Osteoblast (primary cell): ENCODE measurements around the gene HLA-DRB5. TPM values are rescaled to one million over a fixed set of nuclear protein-coding genes. Genes with fewer than 3 reads are reported as not detected.

Experiments used
- DNase-seq: peaks from one replicate; pipeline ENCODE4 v3.0.0; 2011; ENCODE audit warnings: low spot score, mixed read lengths; ENCODE audit not compliant: insufficient read length; ENCODE audit errors: missing footprints
- H2AFZ ChIP-seq: 2 replicates; pipeline ENCODE4 v1.6.0; 2011; ENCODE audit warnings: mild to moderate bottlenecking, low read length
- H3K27ac ChIP-seq: 2 replicates; pipeline ENCODE4 v1.5.1; 2011; ENCODE audit warnings: mild to moderate bottlenecking, low read depth, low read length, moderate library complexity
- H3K27me3 ChIP-seq: 2 replicates; pipeline ENCODE4 v1.6.0; 2012; ENCODE audit warnings: mild to moderate bottlenecking, control low read depth, inconsistent platforms, low read length, moderate library complexity; ENCODE audit not compliant: insufficient read depth
- H3K36me3 ChIP-seq: 2 replicates; pipeline ENCODE4 v1.5.1; 2011; ENCODE audit warnings: mild to moderate bottlenecking, low read length, control low read depth, moderate library complexity; ENCODE audit not compliant: insufficient read depth
- H3K4me1 ChIP-seq: 2 replicates; pipeline ENCODE4 v1.5.1; 2011; ENCODE audit warnings: mild to moderate bottlenecking, low read length, control low read depth, moderate library complexity; ENCODE audit not compliant: insufficient read depth
- H3K4me2 ChIP-seq: 2 replicates; pipeline ENCODE4 v1.6.0; 2011; ENCODE audit warnings: mild to moderate bottlenecking, low read length; ENCODE audit not compliant: insufficient read depth
- H3K4me3 ChIP-seq: fragments of 200-600 bp; sonication (generic); 3 replicates; pipeline ENCODE4 v1.5.1; 2012; ENCODE audit warnings: mild to moderate bottlenecking, low read length, inconsistent platforms; ENCODE audit not compliant: insufficient read depth
- H3K79me2 ChIP-seq: 2 replicates; pipeline ENCODE4 v1.6.0; 2012; ENCODE audit warnings: mild to moderate bottlenecking, low read length, control low read depth, inconsistent platforms; ENCODE audit not compliant: insufficient read depth
- H3K9me3 ChIP-seq: 2 replicates; pipeline ENCODE4 v1.5.1; 2011; ENCODE audit warnings: low read depth, low read length, control low read depth
- H4K20me1 ChIP-seq: 2 replicates; pipeline ENCODE4 v1.6.0; 2012; ENCODE audit warnings: mild to moderate bottlenecking, low read length, control low read depth; ENCODE audit not compliant: insufficient read depth
- total RNA-seq: library from RNA; depleted of rRNA; stranded (reverse); fragments of >200 nt; gene quantifications from 2 replicates; pipeline ENCODE4 v1.2.3, GENCODE V29; 2012
- TF ChIP-seq, protein P1 (sequence below): IDR thresholded peaks from 2 replicates; pipeline ENCODE4 v1.5.1; 2011; ENCODE audit warnings: mild to moderate bottlenecking, low read depth, low read length, moderate library complexity; ENCODE audit errors: extremely low read depth

The HLA-DRB5 gene
- total RNA-seq, 1 donor, result not detected

DNA sequence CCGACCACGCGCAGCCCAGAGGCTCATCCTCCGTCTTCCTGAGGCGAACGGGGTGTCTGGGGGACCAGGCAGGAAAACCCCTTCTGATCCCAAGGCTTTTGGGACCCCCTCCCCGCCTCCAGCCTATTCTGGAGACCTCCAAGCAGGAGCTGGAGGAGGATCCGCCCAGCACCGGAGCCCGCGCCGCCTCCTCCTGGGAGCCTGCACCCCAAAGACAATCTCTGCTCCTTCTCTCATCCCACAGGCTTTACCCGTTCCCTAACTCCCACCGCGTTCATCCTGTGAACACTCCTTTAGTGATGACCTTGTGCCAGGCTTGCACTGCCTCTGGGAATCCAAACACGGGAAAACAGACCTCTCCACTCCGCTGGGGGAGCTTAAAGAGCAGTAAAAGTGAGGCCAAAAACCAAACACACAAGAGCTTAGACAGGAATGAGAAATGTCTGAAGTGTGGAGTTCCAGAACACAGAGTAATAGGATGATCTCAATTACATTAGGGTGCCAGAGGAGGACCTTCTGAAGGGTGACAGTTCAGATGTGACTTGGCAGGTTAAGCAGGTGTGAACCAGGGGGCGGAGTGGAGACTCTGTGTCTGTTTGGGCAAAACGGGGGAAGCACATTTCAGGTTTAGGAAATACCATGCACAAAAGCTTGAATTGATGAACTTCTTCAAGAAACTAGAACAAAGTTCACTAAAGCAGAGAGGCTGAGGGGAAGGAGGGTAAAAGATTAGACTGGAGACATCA lies 7.6 kb downstream of the HLA-DRB5 start:
- Histone ChIP-seq H3K4me3 (no peak overlapping the region), H2AFZ (no peak overlapping the region), H3K27ac (no peak overlapping the region), H3K4me2 (no peak overlapping the region), H3K4me1 (no peaks in the 10 kb centered on the region), H3K9me3 (no peaks in the 10 kb centered on the region), H3K27me3 (peaks cover 8% of the 10 kb centered on the region), H3K36me3 (no peaks in the 10 kb centered on the region), H4K20me1 (no peaks in the 10 kb centered on the region), H3K79me2 (no peaks in the 10 kb centered on the region)
- TF ChIP-seq, protein P1, sequence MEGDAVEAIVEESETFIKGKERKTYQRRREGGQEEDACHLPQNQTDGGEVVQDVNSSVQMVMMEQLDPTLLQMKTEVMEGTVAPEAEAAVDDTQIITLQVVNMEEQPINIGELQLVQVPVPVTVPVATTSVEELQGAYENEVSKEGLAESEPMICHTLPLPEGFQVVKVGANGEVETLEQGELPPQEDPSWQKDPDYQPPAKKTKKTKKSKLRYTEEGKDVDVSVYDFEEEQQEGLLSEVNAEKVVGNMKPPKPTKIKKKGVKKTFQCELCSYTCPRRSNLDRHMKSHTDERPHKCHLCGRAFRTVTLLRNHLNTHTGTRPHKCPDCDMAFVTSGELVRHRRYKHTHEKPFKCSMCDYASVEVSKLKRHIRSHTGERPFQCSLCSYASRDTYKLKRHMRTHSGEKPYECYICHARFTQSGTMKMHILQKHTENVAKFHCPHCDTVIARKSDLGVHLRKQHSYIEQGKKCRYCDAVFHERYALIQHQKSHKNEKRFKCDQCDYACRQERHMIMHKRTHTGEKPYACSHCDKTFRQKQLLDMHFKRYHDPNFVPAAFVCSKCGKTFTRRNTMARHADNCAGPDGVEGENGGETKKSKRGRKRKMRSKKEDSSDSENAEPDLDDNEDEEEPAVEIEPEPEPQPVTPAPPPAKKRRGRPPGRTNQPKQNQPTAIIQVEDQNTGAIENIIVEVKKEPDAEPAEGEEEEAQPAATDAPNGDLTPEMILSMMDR, result no peak
- DNase-seq, result no peak

DNA sequence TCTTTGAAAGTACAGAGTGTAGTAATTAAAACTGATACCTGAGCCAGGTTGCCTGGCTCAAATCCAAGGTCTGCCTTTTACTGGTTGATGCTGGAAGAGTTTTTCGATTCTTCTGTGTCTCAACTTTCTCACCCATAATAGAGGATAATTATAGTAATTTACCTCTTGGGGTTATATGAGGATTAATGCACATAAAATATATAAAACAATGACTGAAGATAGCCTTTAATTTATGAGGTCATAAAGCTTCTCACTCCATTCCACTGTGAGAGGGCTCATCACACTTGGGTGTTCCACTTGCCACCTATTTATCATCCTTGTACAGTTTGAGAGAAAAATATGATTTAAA lies 10.2 kb downstream of the HLA-DRB5 start:
- no peak for DNase-seq
- Histone ChIP-seq H3K4me3 (no peak overlapping the region), H3K4me1 (no peaks in the 10 kb centered on the region), H3K9me3 (no peaks in the 10 kb centered on the region), H3K27me3 (peaks cover 8% of the 10 kb centered on the region), H3K36me3 (no peaks in the 10 kb centered on the region), H3K4me2 (no peak overlapping the region), H3K27ac (no peak overlapping the region), H4K20me1 (no peaks in the 10 kb centered on the region), H2AFZ (no peak overlapping the region), H3K79me2 (no peaks in the 10 kb centered on the region)
- TF ChIP-seq, protein P1, result no peak

DNA sequence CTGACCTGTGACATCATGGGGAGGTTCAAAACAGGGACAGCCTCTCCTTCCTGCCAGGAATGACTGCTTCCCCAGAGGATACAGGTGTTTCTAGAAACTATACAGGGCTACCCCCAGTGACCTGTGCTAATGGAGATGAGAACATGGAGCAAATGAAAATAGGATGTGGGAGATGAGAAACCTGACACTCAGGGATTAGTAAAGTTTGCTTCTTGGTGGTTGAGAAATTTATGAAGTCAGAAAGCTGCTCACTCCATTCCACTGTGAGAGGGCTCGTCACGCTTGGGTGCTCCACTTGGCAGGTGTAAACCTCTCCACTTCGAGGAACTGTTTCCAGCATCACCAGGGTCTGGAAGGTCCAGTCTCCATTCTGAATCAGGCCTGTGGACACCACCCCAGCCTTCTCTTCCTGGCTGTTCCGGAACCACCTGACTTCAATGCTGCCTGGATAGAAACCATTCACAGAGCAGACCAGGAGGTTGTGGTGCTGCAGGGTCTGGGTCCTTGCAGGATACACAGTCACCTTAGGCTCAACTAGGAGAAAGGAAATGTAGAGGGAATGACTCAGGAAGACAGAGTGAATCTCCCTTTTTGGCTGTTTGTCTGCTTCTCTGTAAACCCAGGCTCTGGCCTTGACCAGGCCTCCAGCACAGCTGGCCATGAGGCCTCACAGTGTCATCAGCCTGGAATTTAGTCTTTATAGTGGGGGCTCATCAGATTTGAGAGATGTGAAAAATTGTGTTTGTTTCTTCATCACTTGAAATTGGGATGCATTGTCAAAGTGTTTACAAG lies 10.8 kb downstream of the HLA-DRB5 start:
- Histone ChIP-seq H3K27ac (no peak overlapping the region), H3K36me3 (no peaks in the 10 kb centered on the region), H2AFZ (no peak overlapping the region), H3K9me3 (no peaks in the 10 kb centered on the region), H3K4me1 (no peaks in the 10 kb centered on the region), H3K4me3 (no peak overlapping the region), H3K27me3 (peaks cover 8% of the 10 kb centered on the region), H3K79me2 (no peaks in the 10 kb centered on the region), H4K20me1 (no peaks in the 10 kb centered on the region), H3K4me2 (no peak overlapping the region)
- no peak for DNase-seq
- TF ChIP-seq, protein P1, result no peak
